SK-N-SH (cell line): ENCODE results near the gene ATP8B3.

ENCODE experiments used
- ELF1 ChIP-seq: IDR thresholded peaks from 2 replicates; pipeline ENCODE4 v1.4.0; 2012
- EP300 ChIP-seq, 2 experiments: IDR thresholded peaks; 2 replicates each; pipeline versions ENCODE4 v1.4.0 to v1.6.1; 2012; ENCODE audit warnings: borderline replicate concordance in 1 of 2, low read depth in 1 of 2, low read length in 1 of 2
- JUND ChIP-seq: IDR thresholded peaks from 2 replicates; pipeline ENCODE4 v1.4.0; 2012
- MEF2A ChIP-seq: IDR thresholded peaks from 2 replicates; pipeline ENCODE4 v1.4.0; 2012; ENCODE audit warnings: low read depth, borderline replicate concordance
- NRF1 ChIP-seq: IDR thresholded peaks from 2 replicates; pipeline ENCODE4 v1.6.1; 2012; ENCODE audit warnings: low read depth, mild to moderate bottlenecking, low read length
- POLR2AphosphoS5 ChIP-seq: IDR thresholded peaks from 2 replicates; pipeline ENCODE4 v1.6.1; 2012; ENCODE audit warnings: low read depth, low read length
- RXRA ChIP-seq: IDR thresholded peaks from 2 replicates; pipeline ENCODE4 v1.4.0; 2012; ENCODE audit warnings: low read depth, mild to moderate bottlenecking, borderline replicate concordance
- TAF1 ChIP-seq: IDR thresholded peaks from 2 replicates; pipeline ENCODE4 v1.6.1; 2012; ENCODE audit warnings: low read depth, mild to moderate bottlenecking, low read length, moderate library complexity, borderline replicate concordance
- TF ChIP-seq, protein P1 (sequence below): fragments of 200-600 bp; sonication (generic); IDR thresholded peaks from 2 replicates; pipeline ENCODE4 v1.6.1; 2017; ENCODE audit warnings: antibody characterized with exemption, mild to moderate bottlenecking, moderate library complexity
- TF ChIP-seq, protein P2 (sequence below): IDR thresholded peaks from 2 replicates; pipeline ENCODE4 v1.6.1; 2012; ENCODE audit warnings: mild to moderate bottlenecking, low read depth, low read length, moderate library complexity
- TF ChIP-seq, protein P3 (sequence below): IDR thresholded peaks from 2 replicates; pipeline ENCODE4 v1.4.0; 2012; ENCODE audit warnings: low read depth
- TF ChIP-seq, protein P4 (sequence below): fragments of 150-350 bp; IDR thresholded peaks from 2 replicates; pipeline ENCODE4 v1.6.1; 2017; ENCODE audit warnings: antibody characterized with exemption, low read length, low read depth, borderline replicate concordance
- TF ChIP-seq, protein P5 (sequence below): fragments of 150-350 bp; IDR thresholded peaks from 2 replicates; pipeline ENCODE4 v1.6.1; 2016; ENCODE audit warnings: mild to moderate bottlenecking, low read depth, low read length
- TF ChIP-seq, protein P6 (sequence below): IDR thresholded peaks from 2 replicates; pipeline ENCODE4; 2012

DNA sequence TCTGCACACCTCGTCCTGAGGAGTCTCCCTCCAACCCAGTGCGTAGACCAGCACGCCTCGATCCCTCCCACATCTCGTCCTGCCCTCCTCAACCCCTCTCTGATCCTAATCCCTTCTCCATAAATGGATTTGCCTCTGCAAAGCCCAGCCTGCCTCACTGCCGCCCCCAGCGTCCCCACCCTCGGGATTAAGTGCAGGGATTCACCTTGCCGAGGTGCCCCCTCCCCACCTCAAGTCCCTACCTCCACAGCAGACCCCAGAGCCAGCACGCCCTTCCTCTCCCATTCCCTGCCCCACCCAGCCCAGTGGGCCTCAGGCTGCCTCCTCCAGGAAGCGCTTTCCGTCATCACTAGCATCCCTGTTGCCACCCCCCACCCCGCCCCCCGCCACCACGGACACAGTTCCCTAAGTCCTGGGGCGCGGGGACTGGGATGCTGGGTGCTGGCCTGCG, 47.3 kb upstream of the ATP8B3 start:
- TF ChIP-seq, protein P1, sequence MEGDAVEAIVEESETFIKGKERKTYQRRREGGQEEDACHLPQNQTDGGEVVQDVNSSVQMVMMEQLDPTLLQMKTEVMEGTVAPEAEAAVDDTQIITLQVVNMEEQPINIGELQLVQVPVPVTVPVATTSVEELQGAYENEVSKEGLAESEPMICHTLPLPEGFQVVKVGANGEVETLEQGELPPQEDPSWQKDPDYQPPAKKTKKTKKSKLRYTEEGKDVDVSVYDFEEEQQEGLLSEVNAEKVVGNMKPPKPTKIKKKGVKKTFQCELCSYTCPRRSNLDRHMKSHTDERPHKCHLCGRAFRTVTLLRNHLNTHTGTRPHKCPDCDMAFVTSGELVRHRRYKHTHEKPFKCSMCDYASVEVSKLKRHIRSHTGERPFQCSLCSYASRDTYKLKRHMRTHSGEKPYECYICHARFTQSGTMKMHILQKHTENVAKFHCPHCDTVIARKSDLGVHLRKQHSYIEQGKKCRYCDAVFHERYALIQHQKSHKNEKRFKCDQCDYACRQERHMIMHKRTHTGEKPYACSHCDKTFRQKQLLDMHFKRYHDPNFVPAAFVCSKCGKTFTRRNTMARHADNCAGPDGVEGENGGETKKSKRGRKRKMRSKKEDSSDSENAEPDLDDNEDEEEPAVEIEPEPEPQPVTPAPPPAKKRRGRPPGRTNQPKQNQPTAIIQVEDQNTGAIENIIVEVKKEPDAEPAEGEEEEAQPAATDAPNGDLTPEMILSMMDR: no peak
- TF ChIP-seq EP300 (IDR thresholded peaks at IDR 0.05; ENCODE audit: borderline replicate concordance in 1 of 2, low read depth in 1 of 2, low read length in 1 of 2): no peak
- no peak for TF ChIP-seq JUND
- TF ChIP-seq, protein P2, sequence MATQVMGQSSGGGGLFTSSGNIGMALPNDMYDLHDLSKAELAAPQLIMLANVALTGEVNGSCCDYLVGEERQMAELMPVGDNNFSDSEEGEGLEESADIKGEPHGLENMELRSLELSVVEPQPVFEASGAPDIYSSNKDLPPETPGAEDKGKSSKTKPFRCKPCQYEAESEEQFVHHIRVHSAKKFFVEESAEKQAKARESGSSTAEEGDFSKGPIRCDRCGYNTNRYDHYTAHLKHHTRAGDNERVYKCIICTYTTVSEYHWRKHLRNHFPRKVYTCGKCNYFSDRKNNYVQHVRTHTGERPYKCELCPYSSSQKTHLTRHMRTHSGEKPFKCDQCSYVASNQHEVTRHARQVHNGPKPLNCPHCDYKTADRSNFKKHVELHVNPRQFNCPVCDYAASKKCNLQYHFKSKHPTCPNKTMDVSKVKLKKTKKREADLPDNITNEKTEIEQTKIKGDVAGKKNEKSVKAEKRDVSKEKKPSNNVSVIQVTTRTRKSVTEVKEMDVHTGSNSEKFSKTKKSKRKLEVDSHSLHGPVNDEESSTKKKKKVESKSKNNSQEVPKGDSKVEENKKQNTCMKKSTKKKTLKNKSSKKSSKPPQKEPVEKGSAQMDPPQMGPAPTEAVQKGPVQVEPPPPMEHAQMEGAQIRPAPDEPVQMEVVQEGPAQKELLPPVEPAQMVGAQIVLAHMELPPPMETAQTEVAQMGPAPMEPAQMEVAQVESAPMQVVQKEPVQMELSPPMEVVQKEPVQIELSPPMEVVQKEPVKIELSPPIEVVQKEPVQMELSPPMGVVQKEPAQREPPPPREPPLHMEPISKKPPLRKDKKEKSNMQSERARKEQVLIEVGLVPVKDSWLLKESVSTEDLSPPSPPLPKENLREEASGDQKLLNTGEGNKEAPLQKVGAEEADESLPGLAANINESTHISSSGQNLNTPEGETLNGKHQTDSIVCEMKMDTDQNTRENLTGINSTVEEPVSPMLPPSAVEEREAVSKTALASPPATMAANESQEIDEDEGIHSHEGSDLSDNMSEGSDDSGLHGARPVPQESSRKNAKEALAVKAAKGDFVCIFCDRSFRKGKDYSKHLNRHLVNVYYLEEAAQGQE: no peak
- no peak for TF ChIP-seq MEF2A
- no peak for TF ChIP-seq NRF1
- no peak for TF ChIP-seq POLR2AphosphoS5
- no peak for TF ChIP-seq TAF1
- TF ChIP-seq, protein P3, sequence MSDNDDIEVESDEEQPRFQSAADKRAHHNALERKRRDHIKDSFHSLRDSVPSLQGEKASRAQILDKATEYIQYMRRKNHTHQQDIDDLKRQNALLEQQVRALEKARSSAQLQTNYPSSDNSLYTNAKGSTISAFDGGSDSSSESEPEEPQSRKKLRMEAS: no peak
- TF ChIP-seq RXRA: no peak
- TF ChIP-seq, protein P4, sequence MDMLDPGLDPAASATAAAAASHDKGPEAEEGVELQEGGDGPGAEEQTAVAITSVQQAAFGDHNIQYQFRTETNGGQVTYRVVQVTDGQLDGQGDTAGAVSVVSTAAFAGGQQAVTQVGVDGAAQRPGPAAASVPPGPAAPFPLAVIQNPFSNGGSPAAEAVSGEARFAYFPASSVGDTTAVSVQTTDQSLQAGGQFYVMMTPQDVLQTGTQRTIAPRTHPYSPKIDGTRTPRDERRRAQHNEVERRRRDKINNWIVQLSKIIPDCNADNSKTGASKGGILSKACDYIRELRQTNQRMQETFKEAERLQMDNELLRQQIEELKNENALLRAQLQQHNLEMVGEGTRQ: no peak
- TF ChIP-seq, protein P5, sequence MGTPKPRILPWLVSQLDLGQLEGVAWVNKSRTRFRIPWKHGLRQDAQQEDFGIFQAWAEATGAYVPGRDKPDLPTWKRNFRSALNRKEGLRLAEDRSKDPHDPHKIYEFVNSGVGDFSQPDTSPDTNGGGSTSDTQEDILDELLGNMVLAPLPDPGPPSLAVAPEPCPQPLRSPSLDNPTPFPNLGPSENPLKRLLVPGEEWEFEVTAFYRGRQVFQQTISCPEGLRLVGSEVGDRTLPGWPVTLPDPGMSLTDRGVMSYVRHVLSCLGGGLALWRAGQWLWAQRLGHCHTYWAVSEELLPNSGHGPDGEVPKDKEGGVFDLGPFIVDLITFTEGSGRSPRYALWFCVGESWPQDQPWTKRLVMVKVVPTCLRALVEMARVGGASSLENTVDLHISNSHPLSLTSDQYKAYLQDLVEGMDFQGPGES: no peak
- no peak for TF ChIP-seq ELF1
- TF ChIP-seq, protein P6, sequence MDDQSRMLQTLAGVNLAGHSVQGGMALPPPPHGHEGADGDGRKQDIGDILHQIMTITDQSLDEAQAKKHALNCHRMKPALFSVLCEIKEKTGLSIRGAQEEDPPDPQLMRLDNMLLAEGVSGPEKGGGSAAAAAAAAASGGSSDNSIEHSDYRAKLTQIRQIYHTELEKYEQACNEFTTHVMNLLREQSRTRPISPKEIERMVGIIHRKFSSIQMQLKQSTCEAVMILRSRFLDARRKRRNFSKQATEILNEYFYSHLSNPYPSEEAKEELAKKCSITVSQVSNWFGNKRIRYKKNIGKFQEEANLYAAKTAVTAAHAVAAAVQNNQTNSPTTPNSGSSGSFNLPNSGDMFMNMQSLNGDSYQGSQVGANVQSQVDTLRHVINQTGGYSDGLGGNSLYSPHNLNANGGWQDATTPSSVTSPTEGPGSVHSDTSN: no peak
